Ovary (tissue), 3 donors: ENCODE data around the gene PPP1R9A.

ENCODE experiments used
- EP300 ChIP-seq: sonication (generic); formaldehyde crosslinking; IDR thresholded peaks from one replicate; pipeline ENCODE4 v1.6.1; 2017; ENCODE audit warnings: antibody characterized with exemption
- POLR2A ChIP-seq: fragments of 450-650 bp; IDR thresholded peaks from one replicate; pipeline ENCODE4 v1.6.1; 2017; ENCODE audit warnings: antibody characterized with exemption, mild to moderate bottlenecking, moderate library complexity
- TF ChIP-seq, protein P1 (sequence below), 3 donors: fragments of 450-650 bp in 2 of 3; fragments of 200-600 bp in 1 of 3; IDR thresholded peaks; one replicate each; pipeline versions ENCODE4 v1.5.1 to v1.8.0; 2016 to 2022; ENCODE audit warnings: antibody characterized with exemption in 3 of 3, mild to moderate bottlenecking in 1 of 3
- donor health status: DM: no; HTN: no; CAD: no.

DNA sequence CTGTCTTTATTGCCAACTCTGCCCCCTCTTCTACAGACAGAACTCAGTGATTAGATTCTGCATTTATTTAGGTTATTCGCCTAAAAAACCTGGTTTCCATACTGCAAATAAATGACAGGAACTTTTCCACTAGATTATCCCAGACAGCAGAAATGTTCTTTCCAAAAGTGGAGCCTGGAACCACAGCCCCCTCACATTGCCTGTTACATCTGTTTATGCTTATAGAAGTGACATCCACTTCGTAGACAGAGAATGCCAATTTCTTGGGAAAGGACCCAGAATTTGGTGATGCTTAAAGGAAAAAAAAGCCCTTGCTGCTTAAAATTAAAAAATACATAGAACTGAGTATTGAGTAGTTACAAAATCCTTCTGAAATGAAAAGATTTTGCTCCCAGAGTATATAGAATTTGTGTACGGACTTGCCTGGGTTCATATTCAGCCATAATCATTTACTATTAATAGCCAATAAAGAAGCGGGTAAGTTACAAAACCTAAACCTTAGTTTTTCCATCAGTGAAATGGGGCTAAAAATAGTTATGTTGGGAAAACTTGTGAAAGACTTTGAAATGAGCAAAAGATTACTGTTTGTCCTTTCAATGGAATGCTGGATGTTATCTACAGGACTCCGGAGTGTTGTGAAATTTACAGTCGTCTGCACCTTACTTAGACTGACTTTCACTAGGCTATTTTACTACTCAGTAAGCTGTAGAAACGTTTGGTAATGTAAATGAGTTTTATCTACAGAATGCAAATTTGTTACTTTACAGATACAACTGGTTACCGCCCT is 1.1 kb upstream of the PPP1R9A start:
- TF ChIP-seq POLR2A: no peak
- TF ChIP-seq, protein P1, sequence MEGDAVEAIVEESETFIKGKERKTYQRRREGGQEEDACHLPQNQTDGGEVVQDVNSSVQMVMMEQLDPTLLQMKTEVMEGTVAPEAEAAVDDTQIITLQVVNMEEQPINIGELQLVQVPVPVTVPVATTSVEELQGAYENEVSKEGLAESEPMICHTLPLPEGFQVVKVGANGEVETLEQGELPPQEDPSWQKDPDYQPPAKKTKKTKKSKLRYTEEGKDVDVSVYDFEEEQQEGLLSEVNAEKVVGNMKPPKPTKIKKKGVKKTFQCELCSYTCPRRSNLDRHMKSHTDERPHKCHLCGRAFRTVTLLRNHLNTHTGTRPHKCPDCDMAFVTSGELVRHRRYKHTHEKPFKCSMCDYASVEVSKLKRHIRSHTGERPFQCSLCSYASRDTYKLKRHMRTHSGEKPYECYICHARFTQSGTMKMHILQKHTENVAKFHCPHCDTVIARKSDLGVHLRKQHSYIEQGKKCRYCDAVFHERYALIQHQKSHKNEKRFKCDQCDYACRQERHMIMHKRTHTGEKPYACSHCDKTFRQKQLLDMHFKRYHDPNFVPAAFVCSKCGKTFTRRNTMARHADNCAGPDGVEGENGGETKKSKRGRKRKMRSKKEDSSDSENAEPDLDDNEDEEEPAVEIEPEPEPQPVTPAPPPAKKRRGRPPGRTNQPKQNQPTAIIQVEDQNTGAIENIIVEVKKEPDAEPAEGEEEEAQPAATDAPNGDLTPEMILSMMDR (IDR thresholded peaks at IDR 0.05): no peak
- TF ChIP-seq EP300: no peak
